Stimulated activated CD8-positive, alpha-beta memory T cell treated with anti-CD3 and anti-CD28 coated beads, Interleukin-12 subunit alpha, Interleukin-12 subunit beta, amount 100 ng/mL, for 1 hour (primary cell): Measurements from ENCODE around the gene ASS1.

ENCODE experiments used
- DNase-seq: peaks from one replicate; pipeline ENCODE4 v3.0.0-alpha.2; 2020; ENCODE audit warnings: low read depth

ASS1 gene

GRCh38 chr9:130473566-130473965 is 28.8 kb downstream of the ASS1 start:
- DNase-seq, result no peak

GRCh38 chr9:130474106-130474505 is 29.3 kb downstream of the ASS1 start:
- DNase-seq, result no peak

- no peak for DNase-seq
These were observed 31.5 kb downstream of the ASS1 start for GRCh38 chr9:130476151-130476730.

- no peak for DNase-seq
These were observed 32.8 kb downstream of the ASS1 start for GRCh38 chr9:130477564-130477963.

GRCh38 chr9:130478152-130478551 is 33.4 kb downstream of the ASS1 start:
- DNase-seq, result no peak

GRCh38 chr9:130478736-130479575 is 34.2 kb downstream of the ASS1 start:
- DNase-seq, result no peak

- no peak for DNase-seq
These were observed 34.8 kb downstream of the ASS1 start for GRCh38 chr9:130479587-130479986.

GRCh38 chr9:130480673-130481072 is 35.9 kb downstream of the ASS1 start:
- DNase-seq, result no peak

GRCh38 chr9:130482463-130482862 is 37.7 kb downstream of the ASS1 start:
- no peak for DNase-seq

- DNase-seq, result no peak
These were observed 38.7 kb downstream of the ASS1 start for GRCh38 chr9:130483371-130483971.

GRCh38 chr9:130484362-130485072 is 39.8 kb downstream of the ASS1 start:
- DNase-seq, result no peak

GRCh38 chr9:130486103-130486502 is 41.3 kb downstream of the ASS1 start:
- no peak for DNase-seq

- DNase-seq, result no peak
These were observed 42.7 kb downstream of the ASS1 start for GRCh38 chr9:130487500-130487899.

GRCh38 chr9:130488621-130489330 is 44.0 kb downstream of the ASS1 start:
- no peak for DNase-seq

- no peak for DNase-seq
These were observed 46.2 kb downstream of the ASS1 start for GRCh38 chr9:130490981-130491380.

GRCh38 chr9:130491830-130492482 is 47.2 kb downstream of the ASS1 start:
- no peak for DNase-seq

GRCh38 chr9:130493021-130493420 is 48.3 kb downstream of the ASS1 start:
- no peak for DNase-seq

GRCh38 chr9:130493476-130493875 is 48.7 kb downstream of the ASS1 start:
- DNase-seq, result no peak

GRCh38 chr9:130495067-130495466 is 50.3 kb downstream of the ASS1 start:
- DNase-seq, result no peak

GRCh38 chr9:130497139-130497538 is 52.4 kb downstream of the ASS1 start:
- no peak for DNase-seq

GRCh38 chr9:130498298-130498917 is 53.6 kb downstream of the ASS1 start:
- DNase-seq, result no peak
